Nephron progenitor cell (in vitro differentiated cells): ENCODE data around the gene UBE2H.
"Not testable (repeated sequence)": the region's sequence is repeated elsewhere in the genome, so short reads cannot be mapped to it uniquely, and the experiment has no call there.

Experiments used
- DNase-seq: peaks from one replicate; pipeline ENCODE4 v3.0.0; 2021
- H3K27ac Mint-ChIP-seq: 2 replicates; pipeline ENCODE4 v1.8.0; 2021; ENCODE audit warnings: mild to moderate bottlenecking, moderate library complexity, mixed read lengths
- H3K27me3 Mint-ChIP-seq: 2 replicates; pipeline ENCODE4 v1.8.0; 2021; ENCODE audit warnings: mild to moderate bottlenecking, low read depth, mixed read lengths; ENCODE audit not compliant: poor library complexity
- H3K36me3 Mint-ChIP-seq: 2 replicates; pipeline ENCODE4 v1.8.0; 2021; ENCODE audit warnings: low read depth, mixed read lengths
- H3K4me1 Mint-ChIP-seq: 2 replicates; pipeline ENCODE4 v1.8.0; 2021; ENCODE audit warnings: mixed read lengths
- H3K4me3 Mint-ChIP-seq: 2 replicates; pipeline ENCODE4 v1.8.0; 2021; ENCODE audit warnings: mild to moderate bottlenecking, moderate library complexity, mixed read lengths
- H3K9me3 Mint-ChIP-seq: 2 replicates; pipeline ENCODE4 v1.8.0; 2021; ENCODE audit warnings: mild to moderate bottlenecking, moderate library complexity, mixed read lengths
- TF ChIP-seq, protein P1 (sequence below): fragments of 200-600 bp; sonication (generic); IDR thresholded peaks from 2 replicates; pipeline ENCODE4 v1.5.0; 2021; ENCODE audit warnings: antibody characterized with exemption

Gene UBE2H

DNA sequence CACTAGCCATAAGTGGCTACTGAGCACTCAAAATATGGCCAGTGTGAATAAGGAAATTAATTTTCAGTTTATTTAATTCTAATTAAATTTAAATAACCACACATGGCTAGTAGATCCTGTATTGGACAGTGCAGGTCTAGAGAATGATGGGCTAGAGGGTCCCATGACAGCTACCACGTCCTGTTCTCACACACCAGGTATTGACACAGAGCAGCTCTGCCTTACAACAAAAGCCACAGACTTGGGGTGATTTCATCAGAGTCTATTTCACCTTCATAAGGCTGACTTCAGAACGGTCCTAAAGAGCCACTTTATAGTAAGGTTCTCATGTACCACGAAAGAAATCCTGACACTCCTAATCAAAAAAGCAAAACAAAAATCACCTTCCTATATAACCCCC, 111.3 kb downstream of the UBE2H start:
- peaks cover 42% of the 10 kb centered on the region for H3K36me3 Mint-ChIP-seq
- H3K4me3 Mint-ChIP-seq: no peak overlapping the region
- TF ChIP-seq, protein P1, sequence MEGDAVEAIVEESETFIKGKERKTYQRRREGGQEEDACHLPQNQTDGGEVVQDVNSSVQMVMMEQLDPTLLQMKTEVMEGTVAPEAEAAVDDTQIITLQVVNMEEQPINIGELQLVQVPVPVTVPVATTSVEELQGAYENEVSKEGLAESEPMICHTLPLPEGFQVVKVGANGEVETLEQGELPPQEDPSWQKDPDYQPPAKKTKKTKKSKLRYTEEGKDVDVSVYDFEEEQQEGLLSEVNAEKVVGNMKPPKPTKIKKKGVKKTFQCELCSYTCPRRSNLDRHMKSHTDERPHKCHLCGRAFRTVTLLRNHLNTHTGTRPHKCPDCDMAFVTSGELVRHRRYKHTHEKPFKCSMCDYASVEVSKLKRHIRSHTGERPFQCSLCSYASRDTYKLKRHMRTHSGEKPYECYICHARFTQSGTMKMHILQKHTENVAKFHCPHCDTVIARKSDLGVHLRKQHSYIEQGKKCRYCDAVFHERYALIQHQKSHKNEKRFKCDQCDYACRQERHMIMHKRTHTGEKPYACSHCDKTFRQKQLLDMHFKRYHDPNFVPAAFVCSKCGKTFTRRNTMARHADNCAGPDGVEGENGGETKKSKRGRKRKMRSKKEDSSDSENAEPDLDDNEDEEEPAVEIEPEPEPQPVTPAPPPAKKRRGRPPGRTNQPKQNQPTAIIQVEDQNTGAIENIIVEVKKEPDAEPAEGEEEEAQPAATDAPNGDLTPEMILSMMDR: no peak
- DNase-seq: no peak
- no peaks in the 10 kb centered on the region for H3K9me3 Mint-ChIP-seq
- peaks cover 23% of the 10 kb centered on the region for H3K4me1 Mint-ChIP-seq
- no peaks in the 10 kb centered on the region for H3K27me3 Mint-ChIP-seq
- H3K27ac Mint-ChIP-seq: no peak overlapping the region

DNA sequence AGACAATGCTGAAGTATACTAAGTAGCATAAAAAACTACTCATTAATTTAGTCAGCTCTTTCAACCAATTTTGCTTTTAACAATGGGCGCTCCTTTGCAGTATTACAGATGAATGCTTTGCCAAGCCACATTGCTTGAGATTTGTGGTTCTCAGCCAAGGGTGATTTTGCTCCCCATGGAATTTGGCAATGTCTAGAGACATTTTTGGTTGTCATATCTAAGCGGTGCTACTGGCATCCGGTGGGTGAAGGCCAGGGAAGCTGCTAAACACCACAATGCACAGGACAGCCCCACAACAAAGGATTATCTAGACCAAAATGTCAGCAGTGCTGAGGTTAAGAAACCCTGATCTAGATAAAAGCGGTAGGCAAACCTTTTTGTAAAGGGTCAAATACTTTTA, 112.0 kb downstream of the UBE2H start:
- peaks cover 29% of the 10 kb centered on the region for H3K4me1 Mint-ChIP-seq
- no peak overlapping the region for H3K4me3 Mint-ChIP-seq
- TF ChIP-seq, protein P1: no peak
- H3K27ac Mint-ChIP-seq: no peak overlapping the region
- H3K27me3 Mint-ChIP-seq: no peaks in the 10 kb centered on the region
- no peak for DNase-seq
- H3K9me3 Mint-ChIP-seq: no peaks in the 10 kb centered on the region
- peaks cover 44% of the 10 kb centered on the region for H3K36me3 Mint-ChIP-seq

DNA sequence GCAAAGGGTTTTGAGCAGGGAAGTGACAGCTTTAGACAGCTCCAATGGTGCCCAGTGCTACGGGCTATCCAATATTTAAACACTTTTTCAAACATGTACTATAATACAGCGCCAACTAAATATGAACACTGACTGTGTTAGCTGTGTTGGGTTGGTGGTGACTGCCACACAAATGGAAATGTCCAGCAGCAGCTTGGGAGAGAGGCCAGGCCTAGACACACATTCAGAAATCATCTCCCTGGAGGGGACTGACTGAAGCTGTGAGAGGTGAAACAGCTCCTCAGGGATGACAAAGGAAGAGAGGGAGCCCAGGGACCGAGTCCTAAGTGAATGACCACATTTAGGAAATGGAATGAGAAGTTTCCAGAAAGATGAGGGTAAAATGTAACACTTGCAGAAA, 115.8 kb downstream of the UBE2H start:
- peak overlapping the region; percentile 74 for H3K27ac Mint-ChIP-seq
- TF ChIP-seq, protein P1: no peak

DNA sequence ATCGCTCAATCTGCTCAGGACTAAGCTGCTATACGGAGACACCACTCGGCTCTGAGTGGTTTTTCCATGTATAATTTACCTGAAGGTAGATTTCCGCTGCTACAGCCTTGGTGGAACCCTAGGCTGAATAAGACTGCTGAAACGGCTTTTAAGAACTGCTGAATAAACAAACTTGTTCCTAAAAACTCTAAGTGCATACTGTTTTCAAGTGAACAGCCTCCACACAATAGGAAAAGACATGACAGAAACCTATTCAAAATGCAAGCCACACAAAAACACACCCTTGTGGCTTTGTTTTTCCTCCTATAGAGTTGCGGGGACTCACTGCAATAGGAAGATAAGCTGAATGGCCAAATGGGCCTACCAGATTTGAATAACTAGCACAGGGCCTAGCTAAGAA, 117.2 kb downstream of the UBE2H start:
- Mint-ChIP-seq H3K36me3 (peaks cover 56% of the 10 kb centered on the region), H3K27me3 (no peaks in the 10 kb centered on the region), H3K9me3 (no peaks in the 10 kb centered on the region), H3K27ac (no peak overlapping the region), H3K4me3 (no peak overlapping the region), H3K4me1 (peaks cover 60% of the 10 kb centered on the region)
- TF ChIP-seq, protein P1: no peak
- DNase-seq: no peak

More for the DNA sequence above, 115.8 kb downstream of the UBE2H start:
- Mint-ChIP-seq H3K4me3 (no peak overlapping the region), H3K9me3 (no peaks in the 10 kb centered on the region), H3K27me3 (no peaks in the 10 kb centered on the region), H3K4me1 (peaks cover 46% of the 10 kb centered on the region), H3K36me3 (peaks cover 53% of the 10 kb centered on the region)
- DNase-seq: no peak

DNA sequence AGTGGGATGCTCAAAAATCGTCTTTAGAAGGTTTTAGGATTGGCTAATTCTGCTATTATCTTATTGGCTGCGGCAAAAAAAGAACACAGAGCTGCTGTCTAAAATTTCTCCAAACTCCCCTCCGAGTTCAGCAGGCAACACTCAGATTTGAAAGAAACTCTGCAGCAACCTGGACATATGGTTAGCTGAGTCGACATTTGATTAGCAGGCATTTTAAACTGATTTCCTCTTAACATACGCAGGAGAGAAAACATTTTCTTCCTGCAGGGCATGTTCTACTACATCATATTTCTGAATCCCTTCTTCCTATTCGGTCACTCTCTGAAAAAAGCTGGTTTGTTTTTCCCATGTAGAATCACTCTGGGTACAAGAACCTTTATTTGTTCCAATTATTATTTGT, 119.4 kb downstream of the UBE2H start:
- not testable (repeated sequence) for DNase-seq, H3K9me3 Mint-ChIP-seq, H3K27me3 Mint-ChIP-seq, H3K4me3 Mint-ChIP-seq
- H3K27ac Mint-ChIP-seq: peak overlapping the region; percentile 41
- peaks cover 45% of the 10 kb centered on the region for H3K36me3 Mint-ChIP-seq
- peaks cover 75% of the 10 kb centered on the region for H3K4me1 Mint-ChIP-seq

DNA sequence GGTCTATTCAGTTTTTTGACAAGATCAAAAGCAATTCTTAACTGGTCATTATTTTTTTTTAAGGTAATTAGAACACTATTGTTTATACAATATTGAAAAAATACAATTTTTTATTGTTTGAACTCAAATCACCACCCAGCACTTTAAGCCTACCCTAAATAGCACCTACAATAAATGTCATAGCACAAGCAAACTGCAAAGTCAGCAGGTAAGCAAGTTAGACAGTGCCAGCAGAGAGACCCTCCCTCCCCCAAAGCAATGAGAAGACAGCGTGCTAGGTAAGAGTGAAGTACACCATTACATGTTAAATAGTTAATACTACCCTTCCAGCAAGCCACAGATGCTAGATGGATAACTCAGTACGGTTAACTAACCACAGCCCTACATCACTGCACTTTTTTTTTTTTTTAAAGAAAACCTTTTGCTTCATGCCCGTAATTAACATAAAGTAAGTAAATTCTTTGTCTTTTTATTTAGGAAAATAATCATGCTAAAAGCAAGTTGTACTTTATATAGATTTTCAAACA, 120.0 kb downstream of the UBE2H start:
- peaks cover 41% of the 10 kb centered on the region for H3K36me3 Mint-ChIP-seq
- no peak for DNase-seq
- no peaks in the 10 kb centered on the region for H3K27me3 Mint-ChIP-seq
- H3K27ac Mint-ChIP-seq: peak overlapping the region; percentile 57
- H3K9me3 Mint-ChIP-seq: no peaks in the 10 kb centered on the region
- TF ChIP-seq, protein P1: no peak
- H3K4me3 Mint-ChIP-seq: no peak overlapping the region
- peaks cover 74% of the 10 kb centered on the region for H3K4me1 Mint-ChIP-seq
